Right ventricle myocardium inferior (tissue), 1 donor: ENCODE measurements around the gene FER. TPM values are rescaled to one million over a fixed set of nuclear protein-coding genes. Genes with fewer than 3 reads are reported as not detected.

Experiments used
- ATAC-seq: fragments of 200-7000 bp; cut with Tn5 transposase; one replicate; pipeline ENCODE4 v1.9.1; 2020; ENCODE audit warnings: mild to moderate bottlenecking, moderate library complexity
- DNase-seq: peaks from one replicate; pipeline ENCODE4 v3.0.0; 2021; ENCODE audit errors: missing footprints
- intact Hi-C: fragments of 100-400 bp; cut with DNase I; formaldehyde crosslinking; loops from one replicate; pipeline ENCODE4 v1.11.0; 2022
- total RNA-seq: library from RNA; stranded (reverse); fragmentation: NEBNext Ultra II Directional; extraction: Animal tissue kit (Norgen Biotek cat#: 25700); gene quantifications from one replicate; pipeline ENCODE4 v1.2.1, GENCODE V29; 2021
- donor health status: DM: no; HTN: yes; CAD: no; lungs with severe emphysema.

Gene FER
- total RNA-seq, 1 donor from 2014 or later = 11.8 TPM

DNA sequence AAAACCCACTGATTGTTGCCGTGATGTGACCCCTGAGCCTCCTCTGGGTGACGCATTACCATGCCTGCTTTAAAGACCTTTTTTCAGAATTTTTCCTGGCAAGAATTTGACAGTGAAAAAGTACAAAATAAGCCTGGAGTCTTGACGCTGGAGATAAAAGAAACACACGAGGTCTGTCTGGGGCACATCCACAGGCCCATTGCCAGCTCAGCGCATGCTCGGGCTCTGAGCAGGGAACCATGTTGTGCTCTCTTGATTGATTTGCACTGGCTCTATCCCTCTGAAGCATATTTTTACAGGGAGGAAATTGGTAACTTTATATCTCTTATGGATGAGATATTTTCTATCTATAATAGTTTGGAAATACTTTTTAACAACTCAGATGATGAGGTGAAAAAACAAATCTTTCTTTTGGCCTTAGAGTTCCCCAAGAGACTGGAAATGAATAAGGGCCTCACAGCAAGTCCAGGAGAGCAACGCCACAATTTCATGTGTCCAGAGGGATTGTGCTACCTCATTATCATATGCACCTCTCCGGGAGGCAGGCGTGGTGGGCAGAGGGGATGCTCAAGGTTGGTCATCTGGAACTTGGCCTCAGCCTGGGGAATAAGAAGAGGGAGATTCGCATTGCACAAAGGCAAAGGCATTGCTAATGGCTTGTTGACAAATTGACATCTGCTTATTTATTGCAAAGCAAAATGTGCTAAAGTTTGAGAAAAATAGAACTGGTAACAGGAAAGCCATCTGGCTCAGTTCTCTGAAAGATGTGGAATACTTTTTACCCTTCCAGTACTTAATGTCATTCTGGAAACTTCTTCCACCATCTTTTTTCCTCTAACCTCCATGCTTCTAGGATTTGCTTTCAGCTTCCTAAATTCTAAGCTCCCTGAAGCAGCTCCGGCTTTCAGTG is 478.3 kb downstream of the FER start:
- intact Hi-C loops = no loop called here
- ATAC-seq (peak; percentile 64), DNase-seq (no peak)

DNA sequence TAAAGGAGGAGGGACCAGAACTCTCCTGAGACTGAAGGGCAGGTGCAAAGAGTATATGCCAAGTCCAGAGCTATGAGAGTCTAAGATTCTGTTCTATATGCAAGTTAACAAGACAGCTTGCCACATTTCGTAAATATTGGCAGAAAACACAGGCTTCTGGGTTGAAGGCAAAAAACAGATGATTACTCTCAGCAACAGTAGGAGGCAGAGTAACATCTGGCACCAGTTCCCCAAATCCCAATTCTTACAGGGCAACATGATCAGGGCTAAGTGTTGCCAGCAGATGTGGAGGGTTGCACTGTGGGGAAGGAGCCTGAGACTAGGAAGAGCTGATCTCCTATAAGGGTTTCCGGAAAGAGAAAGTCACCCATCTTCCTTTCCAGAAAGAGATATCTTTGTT is 482.7 kb downstream of the FER start:
- ATAC-seq (no peak), DNase-seq (no peak)
- intact Hi-C loops = no loop called here

DNA sequence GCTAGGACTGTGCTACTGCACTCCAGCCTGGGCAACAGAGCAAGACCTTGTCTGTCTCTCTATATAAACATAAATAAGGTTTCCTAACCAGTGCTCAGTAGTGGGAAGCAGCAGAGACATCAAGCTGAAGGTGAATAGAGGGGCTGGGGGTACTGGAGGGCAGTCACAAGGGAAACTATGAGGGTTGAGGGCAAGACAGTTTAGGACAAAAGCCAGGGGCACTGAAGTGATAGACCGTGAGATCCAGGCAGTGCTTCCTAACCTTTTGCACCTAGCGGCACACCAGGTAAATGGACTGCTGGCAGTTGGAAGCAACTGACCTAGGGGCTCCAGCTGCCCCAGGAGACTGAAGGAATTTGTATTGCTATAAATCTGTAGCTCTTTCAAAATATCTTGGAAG is 483.6 kb downstream of the FER start:
- intact Hi-C loops = no loop called here
- ATAC-seq = no peak
- DNase-seq = no peak

DNA sequence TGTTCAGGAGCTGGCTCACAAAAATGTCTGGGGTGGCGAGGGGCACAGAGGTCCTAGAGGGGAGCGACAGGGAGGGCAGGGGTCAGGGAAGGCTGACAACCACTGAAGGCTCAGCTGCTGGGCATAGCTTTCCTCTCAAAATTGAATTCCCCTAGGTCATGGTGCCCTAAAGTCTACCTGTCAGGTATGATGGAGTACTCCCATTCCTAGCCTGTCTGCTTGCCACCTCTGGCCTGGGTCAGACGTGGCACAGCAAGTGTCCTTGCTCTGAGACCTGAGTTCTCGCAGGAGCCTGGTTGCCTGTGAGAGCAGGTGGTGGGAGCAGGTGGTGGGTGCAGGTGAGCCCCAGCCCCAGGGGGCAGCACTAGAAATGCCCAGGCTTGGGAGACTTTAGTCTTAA is 486.7 kb downstream of the FER start:
- intact Hi-C loops = no loop called here
- no peak for DNase-seq
- ATAC-seq = no peak

DNA sequence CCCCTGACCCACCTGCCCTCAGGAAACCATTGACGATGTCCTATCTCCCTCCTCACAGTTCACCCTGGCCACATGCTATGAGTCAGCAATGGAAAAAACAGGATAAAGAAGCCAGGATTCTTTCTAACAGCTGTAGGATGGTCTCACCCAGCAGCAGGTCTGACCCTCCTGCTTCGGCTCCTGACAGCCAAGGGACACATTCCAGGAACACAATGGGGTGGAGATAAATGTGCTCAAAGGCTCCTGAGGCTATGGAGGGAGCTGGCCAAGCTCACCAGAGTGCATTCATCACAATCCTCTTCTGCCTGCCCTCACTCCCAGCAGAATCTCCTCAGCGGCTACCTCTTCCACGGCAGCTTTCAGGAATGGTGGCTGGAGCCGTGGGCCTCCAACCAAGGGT is 491.8 kb downstream of the FER start:
- intact Hi-C loops = no loop called here
- ATAC-seq (no peak), DNase-seq (no peak)

DNA sequence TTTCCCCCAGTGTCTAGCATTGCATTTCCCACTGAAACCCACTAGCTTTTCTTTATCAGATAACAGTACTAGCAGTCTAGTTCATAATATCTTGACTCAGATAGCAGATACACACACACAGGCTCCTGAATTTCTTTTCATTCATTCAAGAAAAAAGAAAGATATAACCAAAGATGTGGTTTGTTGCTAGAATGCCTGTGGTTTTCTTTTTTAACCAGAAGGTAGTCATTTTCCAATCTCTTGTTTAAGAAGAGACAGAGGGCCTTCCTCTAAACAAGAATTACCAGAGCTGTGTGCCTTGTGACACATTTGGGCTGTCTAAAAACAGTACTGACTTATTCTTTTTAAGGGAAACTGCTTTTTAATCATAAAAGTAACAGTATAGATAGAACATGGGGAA is 494.8 kb downstream of the FER start:
- no peak for ATAC-seq
- no peak for DNase-seq
- intact Hi-C loops = no loop called here

DNA sequence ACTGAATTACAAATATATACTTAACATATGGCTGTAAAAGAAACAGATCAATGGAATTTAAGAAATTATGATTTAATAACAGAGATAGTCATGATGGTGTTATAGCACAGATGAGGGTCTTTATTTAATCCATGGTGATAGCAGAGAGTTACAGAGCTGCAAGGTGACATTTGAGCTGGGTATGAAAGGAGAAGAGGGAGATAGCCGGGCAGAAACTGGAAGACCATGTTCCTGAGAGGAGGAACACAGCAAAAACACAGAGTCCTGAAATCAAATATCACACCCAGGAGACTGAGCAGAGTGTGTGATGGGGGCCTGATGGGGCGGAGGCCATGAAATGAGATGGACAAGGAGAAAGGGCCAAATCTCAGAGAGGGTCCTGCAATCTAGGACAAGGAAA is 498.7 kb downstream of the FER start:
- no peak for ATAC-seq
- intact Hi-C loops = no loop called here
- DNase-seq = no peak
